ENCODE results near the gene MAMDC2. TPM values are rescaled to one million over a fixed set of nuclear protein-coding genes. Genes with fewer than 3 reads are reported as not detected.

Gene MAMDC2
- total RNA-seq, 3 donors from 2014 or later = 17.0 to 33.9 (median 18.7) TPM

- Histone ChIP-seq H3K27me3 (no peaks in the 10 kb centered on the region), H3K27ac (no peak overlapping the region), H3K36me3 (no peaks in the 10 kb centered on the region), H3K9me3 (no peaks in the 10 kb centered on the region), H3K4me3 (no peak overlapping the region), H3K4me1 (no peaks in the 10 kb centered on the region)
- TF ChIP-seq POLR2AphosphoS5 (IDR thresholded peaks at IDR 0.05) = no peak
- no peak for TF ChIP-seq CTCF (IDR thresholded peaks at IDR 0.05)
- TF ChIP-seq POLR2A (IDR thresholded peaks at IDR 0.05) = no peak
- no peak for DNase-seq (ENCODE audit: low spot score in 2 of 2)
- intact Hi-C loops (cut with DNase I; ENCODE audit: low total_unique reads) = no loop called here
Measured at GRCh38 chr9:70127540-70128416, 84.1 kb downstream of the MAMDC2 start.

GRCh38 chr9:70130266-70130665, 86.6 kb downstream of the MAMDC2 start:
- no peak overlapping the region for H3K27ac ChIP-seq
- no peaks in the 10 kb centered on the region for H3K9me3 ChIP-seq
- intact Hi-C loops (cut with DNase I; ENCODE audit: low total_unique reads) = no loop called here
- no peaks in the 10 kb centered on the region for H3K27me3 ChIP-seq
- H3K36me3 ChIP-seq = no peaks in the 10 kb centered on the region
- no peaks in the 10 kb centered on the region for H3K4me1 ChIP-seq
- DNase-seq (ENCODE audit: low spot score in 2 of 2) = no peak
- TF ChIP-seq CTCF (IDR thresholded peaks at IDR 0.05) (no peak), POLR2AphosphoS5 (IDR thresholded peaks at IDR 0.05) (no peak), POLR2A (IDR thresholded peaks at IDR 0.05) (no peak)
- no peak overlapping the region for H3K4me3 ChIP-seq

GRCh38 chr9:70131296-70131695, 87.6 kb downstream of the MAMDC2 start:
- Histone ChIP-seq H3K36me3 (no peaks in the 10 kb centered on the region), H3K27me3 (no peaks in the 10 kb centered on the region), H3K9me3 (no peaks in the 10 kb centered on the region), H3K4me1 (no peaks in the 10 kb centered on the region), H3K27ac (no peak overlapping the region), H3K4me3 (no peak overlapping the region)
- TF ChIP-seq POLR2AphosphoS5 (IDR thresholded peaks at IDR 0.05) (no peak), POLR2A (IDR thresholded peaks at IDR 0.05) (no peak), CTCF (IDR thresholded peaks at IDR 0.05) (no peak)
- no peak for DNase-seq (ENCODE audit: low spot score in 2 of 2)
- intact Hi-C loops (cut with DNase I; ENCODE audit: low total_unique reads) = no loop called here

GRCh38 chr9:70133253-70134208, 89.9 kb downstream of the MAMDC2 start:
- H3K36me3 ChIP-seq = no peaks in the 10 kb centered on the region

GRCh38 chr9:70134360-70134759, 90.7 kb downstream of the MAMDC2 start:
- no peaks in the 10 kb centered on the region for H3K36me3 ChIP-seq
- TF ChIP-seq POLR2A (IDR thresholded peaks at IDR 0.05) (no peak), POLR2AphosphoS5 (IDR thresholded peaks at IDR 0.05) (no peak), CTCF (IDR thresholded peaks at IDR 0.05) (no peak)
- intact Hi-C loops (cut with DNase I; ENCODE audit: low total_unique reads) = no loop called here
- H3K4me1 ChIP-seq = no peaks in the 10 kb centered on the region
- no peaks in the 10 kb centered on the region for H3K27me3 ChIP-seq
- no peak overlapping the region for H3K4me3 ChIP-seq
- no peak for DNase-seq (ENCODE audit: low spot score in 2 of 2)
- no peaks in the 10 kb centered on the region for H3K9me3 ChIP-seq
- no peak overlapping the region for H3K27ac ChIP-seq

More at GRCh38 chr9:70133253-70134208, 89.9 kb downstream of the MAMDC2 start:
- no peak overlapping the region for H3K27ac ChIP-seq
- no peaks in the 10 kb centered on the region for H3K27me3 ChIP-seq
- intact Hi-C loops (cut with DNase I; ENCODE audit: low total_unique reads) = no loop called here
- no peak for DNase-seq (ENCODE audit: low spot score in 2 of 2)
- no peak for TF ChIP-seq POLR2A (IDR thresholded peaks at IDR 0.05)
- no peaks in the 10 kb centered on the region for H3K9me3 ChIP-seq
- no peaks in the 10 kb centered on the region for H3K4me1 ChIP-seq
- H3K4me3 ChIP-seq = no peak overlapping the region
